Measurements from ENCODE around the gene ENG. TPM values are rescaled to one million over a fixed set of nuclear protein-coding genes. Genes with fewer than 3 reads are reported as not detected.

The ENG gene
- total RNA-seq, 2 experiments from 2014 or later = 10.5 to 11.6 TPM

DNA sequence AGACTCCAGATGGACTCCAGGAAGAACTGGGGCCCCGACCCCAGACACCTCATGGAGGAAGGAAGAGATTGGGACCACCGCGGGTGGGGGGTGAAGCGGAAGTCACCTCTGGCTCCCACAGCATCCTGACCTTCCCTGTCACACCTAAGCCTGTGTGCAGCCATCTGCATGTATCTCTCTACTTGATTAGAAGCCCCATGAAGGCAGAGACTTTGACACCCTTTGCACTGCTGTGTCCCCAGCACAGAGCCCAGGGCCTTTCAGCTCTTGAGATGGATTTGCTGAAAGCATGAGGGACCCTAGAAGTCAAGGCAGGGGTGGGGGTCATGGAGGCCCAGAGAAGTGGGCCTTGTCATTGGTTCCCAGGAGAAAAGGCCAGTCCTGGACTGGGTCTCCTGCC is 2.8 kb upstream of the ENG start:
- intact Hi-C loops (cut with micrococcal nuclease) = no loop called here
- H3K27ac Mint-ChIP-seq = no peak overlapping the region
- no peaks in the 10 kb centered on the region for H3K9me3 Mint-ChIP-seq
- H3K27me3 Mint-ChIP-seq (ENCODE audit: low read depth) = no peaks in the 10 kb centered on the region
- peaks cover under 1% of the 10 kb centered on the region for H3K36me3 Mint-ChIP-seq (ENCODE audit: low read depth)
- peaks cover 44% of the 10 kb centered on the region for H3K4me1 Mint-ChIP-seq (ENCODE audit: low read depth)
- CTCF ChIA-PET = interaction anchor here (1.1 to 1.7 kb wide), 2 partner anchors 33 to 39 kb away, joined by 3 to 4 read pairs; no protein-coding TSS in a partner anchor
- DNase-seq = no peak
- no peak overlapping the region for H3K4me3 Mint-ChIP-seq

DNA sequence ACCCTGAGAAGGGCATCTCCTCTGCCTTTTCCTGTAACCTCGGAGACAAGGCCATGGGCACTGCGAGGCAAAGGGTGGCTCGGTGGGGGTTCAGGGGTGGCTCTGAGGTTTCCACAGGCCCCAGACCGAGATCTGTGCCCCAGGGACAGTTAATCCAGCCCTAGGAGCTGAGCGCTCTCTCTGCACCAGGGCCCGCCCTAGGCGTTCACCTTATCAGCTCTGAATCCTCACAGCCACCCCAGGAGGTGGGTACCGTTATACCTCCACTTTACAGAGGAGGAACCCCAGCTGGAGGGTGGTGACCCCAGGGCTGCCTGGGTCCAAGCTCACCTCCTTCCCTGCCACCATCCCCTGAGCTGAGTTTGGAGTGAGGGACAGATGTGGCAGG is 2.3 kb upstream of the ENG start:
- Mint-ChIP-seq H3K9me3 (no peaks in the 10 kb centered on the region), H3K27ac (no peak overlapping the region), H3K4me1 (ENCODE audit: low read depth) (peaks cover 43% of the 10 kb centered on the region), H3K36me3 (ENCODE audit: low read depth) (peaks cover 4% of the 10 kb centered on the region), H3K27me3 (ENCODE audit: low read depth) (no peaks in the 10 kb centered on the region), H3K4me3 (no peak overlapping the region)
- CTCF ChIA-PET = interaction anchor here (0.7 to 4.9 kb wide), 5 partner anchors 13 to 122 kb away, joined by 3 to 26 read pairs (median 3); partner anchors contain the start of gene TOR2A
- intact Hi-C loops (cut with micrococcal nuclease) = no loop called here
- DNase-seq = no peak

DNA sequence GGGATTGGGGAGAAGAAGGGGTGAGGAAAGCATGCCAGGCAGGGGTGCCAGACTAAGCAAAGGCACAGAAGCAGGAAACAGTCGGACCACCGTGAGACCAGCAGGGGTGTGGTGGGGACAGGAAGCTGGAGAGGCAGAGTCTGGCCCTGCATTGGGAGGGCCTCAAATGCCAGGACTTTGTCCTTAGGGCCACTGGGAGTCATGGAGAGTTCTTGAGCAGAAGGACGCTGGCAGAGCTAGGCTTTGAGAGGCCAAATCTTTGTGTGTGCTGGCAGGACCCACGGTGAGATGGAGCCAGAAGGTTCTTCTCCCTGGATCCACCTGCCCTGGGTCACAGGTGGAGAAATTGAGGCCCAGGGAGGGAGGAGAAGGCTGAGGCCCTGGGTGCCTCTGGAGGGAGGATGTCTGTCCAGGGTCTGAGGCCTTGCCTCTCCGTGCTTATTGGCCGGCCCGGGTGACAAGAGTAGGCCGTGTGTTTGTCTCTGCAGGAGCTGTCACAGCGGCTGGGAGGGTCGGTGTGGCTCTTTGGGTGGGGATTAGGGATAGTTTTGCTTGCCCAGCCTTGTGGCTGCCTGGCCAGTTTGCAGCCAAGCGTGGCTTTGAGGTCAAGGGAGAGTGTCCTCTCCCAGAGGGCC is 1.8 kb upstream of the ENG start:
- Mint-ChIP-seq H3K4me1 (ENCODE audit: low read depth) (peaks cover 38% of the 10 kb centered on the region), H3K27me3 (ENCODE audit: low read depth) (no peaks in the 10 kb centered on the region), H3K4me3 (no peak overlapping the region), H3K9me3 (no peaks in the 10 kb centered on the region), H3K27ac (no peak overlapping the region), H3K36me3 (ENCODE audit: low read depth) (peaks cover 6% of the 10 kb centered on the region)
- intact Hi-C loops (cut with micrococcal nuclease) = no loop called here
- CTCF ChIA-PET = interaction anchor here (0.5 to 4.9 kb wide), 9 partner anchors 14 to 266 kb away, joined by 3 to 26 read pairs (median 3); partner anchors contain the start of gene TOR2A
- DNase-seq = no peak

DNA sequence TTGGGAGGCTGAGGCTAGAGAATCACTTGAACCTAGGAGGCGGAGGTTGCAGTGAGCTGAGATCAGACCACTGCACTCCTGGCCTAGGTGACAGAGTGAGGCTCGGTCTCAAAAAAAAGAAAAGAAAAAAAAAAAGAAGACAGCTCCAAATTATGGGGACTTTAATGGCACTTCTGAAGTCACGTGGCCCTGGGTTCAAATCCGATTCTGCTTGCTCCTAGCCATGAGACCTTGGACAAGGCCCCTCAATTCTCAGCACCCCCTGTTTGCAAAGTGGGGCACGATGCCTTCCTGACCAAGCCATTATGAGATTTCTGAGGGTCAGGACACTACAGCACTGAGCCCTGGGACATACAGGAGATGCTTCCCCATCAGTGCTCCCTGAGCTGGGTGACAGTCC is 1.1 kb upstream of the ENG start:
- intact Hi-C loops (cut with micrococcal nuclease) = no loop called here
- no peak for DNase-seq
- peak overlapping the region; percentile 49 for H3K4me3 Mint-ChIP-seq
- peaks cover 8% of the 10 kb centered on the region for H3K36me3 Mint-ChIP-seq (ENCODE audit: low read depth)
- H3K4me1 Mint-ChIP-seq (ENCODE audit: low read depth) = peaks cover 32% of the 10 kb centered on the region
- no peak overlapping the region for H3K27ac Mint-ChIP-seq
- CTCF ChIA-PET = interaction anchor here (0.5 to 4.9 kb wide), 6 partner anchors 14 to 266 kb away, joined by 3 to 26 read pairs (median 4); partner anchors contain the start of gene TOR2A
- H3K9me3 Mint-ChIP-seq = peaks cover 2% of the 10 kb centered on the region
- H3K27me3 Mint-ChIP-seq (ENCODE audit: low read depth) = no peaks in the 10 kb centered on the region

DNA sequence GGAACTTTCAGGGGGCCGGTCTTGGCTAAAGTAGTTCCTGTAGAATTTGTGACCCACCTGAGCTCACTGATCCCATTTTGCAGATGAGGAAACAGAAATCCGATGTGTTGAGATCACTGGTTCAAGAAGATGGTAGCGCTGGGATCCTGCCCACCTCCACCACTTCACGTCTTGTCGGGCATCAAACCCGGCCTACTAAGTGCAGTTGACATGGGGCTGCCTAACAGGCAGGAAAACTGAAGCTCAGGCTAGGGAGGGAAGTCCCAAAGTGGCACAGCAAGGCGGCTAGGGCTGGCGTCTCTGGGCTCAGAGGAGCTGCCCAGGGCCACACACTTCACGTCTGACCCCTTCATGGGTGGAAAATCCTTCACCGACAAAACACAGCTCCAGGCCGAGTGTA is 502 bp upstream of the ENG start:
- H3K27ac Mint-ChIP-seq = no peak overlapping the region
- intact Hi-C loops (cut with micrococcal nuclease) = no loop called here
- peaks cover 11% of the 10 kb centered on the region for H3K36me3 Mint-ChIP-seq (ENCODE audit: low read depth)
- H3K9me3 Mint-ChIP-seq = peaks cover 5% of the 10 kb centered on the region
- peak overlapping the region; percentile 39 for H3K4me3 Mint-ChIP-seq
- CTCF ChIA-PET = interaction anchor here (0.6 to 4.9 kb wide), 5 partner anchors 15 to 487 kb away, joined by 3 to 26 read pairs (median 3); partner anchors contain the start of gene TOR2A
- no peaks in the 10 kb centered on the region for H3K27me3 Mint-ChIP-seq (ENCODE audit: low read depth)
- H3K4me1 Mint-ChIP-seq (ENCODE audit: low read depth) = peaks cover 32% of the 10 kb centered on the region
- no peak for DNase-seq

DNA sequence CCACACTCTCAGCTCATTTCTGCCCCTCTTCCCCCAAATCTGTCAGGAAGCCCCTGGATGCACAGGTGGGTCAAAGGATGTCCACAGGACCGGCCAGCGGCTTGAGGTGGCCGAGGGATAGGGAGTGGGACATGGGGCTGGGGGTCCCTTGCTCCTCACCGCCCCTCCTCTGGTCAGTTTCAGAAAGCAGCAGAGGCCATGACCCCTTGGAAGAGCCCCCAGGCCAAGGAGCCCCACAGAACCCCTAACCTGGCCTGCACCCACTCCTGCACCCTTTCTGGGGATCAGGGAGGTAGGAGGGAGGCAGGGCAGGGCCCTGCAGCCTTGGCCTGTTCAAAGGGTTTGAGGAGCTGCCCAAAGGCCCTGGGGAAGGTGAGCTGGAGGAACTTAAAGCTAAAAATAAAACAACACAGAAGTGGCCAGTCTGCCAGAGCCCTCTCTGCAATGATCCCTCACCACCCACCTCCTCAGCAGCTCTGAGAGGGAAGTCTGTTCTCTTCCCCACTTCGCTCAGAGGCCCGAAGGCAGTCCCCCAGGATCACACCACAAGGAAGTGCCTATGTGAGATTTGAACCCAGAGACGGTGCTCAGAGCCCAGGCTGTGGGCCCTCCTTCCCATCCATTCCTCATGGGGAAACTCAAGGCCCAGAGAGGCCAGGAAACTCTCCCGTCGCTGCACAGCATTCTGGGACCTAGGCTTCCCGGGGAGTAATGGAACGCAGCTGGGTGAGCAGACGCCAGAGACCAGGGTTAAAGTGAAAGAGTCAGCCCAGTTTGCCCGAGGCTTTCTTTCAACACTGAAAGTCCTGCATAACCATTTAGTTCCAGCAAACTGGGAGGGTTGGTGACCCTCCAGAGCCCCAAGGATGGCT is 910 bp downstream of the ENG start:
- peak overlapping the region; percentile 73 for H3K27ac Mint-ChIP-seq
- CTCF ChIA-PET = interaction anchor here (0.8 to 4.9 kb wide), 3 partner anchors 16 to 68 kb away, joined by 3 to 26 read pairs (median 3); no protein-coding TSS in a partner anchor
- peaks cover 30% of the 10 kb centered on the region for H3K4me1 Mint-ChIP-seq (ENCODE audit: low read depth)
- H3K27me3 Mint-ChIP-seq (ENCODE audit: low read depth) = no peaks in the 10 kb centered on the region
- peaks cover 22% of the 10 kb centered on the region for H3K36me3 Mint-ChIP-seq (ENCODE audit: low read depth)
- H3K4me3 Mint-ChIP-seq = peak overlapping the region; percentile 86
- intact Hi-C loops (cut with micrococcal nuclease) = no loop called here
- DNase-seq = no peak
- H3K9me3 Mint-ChIP-seq = peaks cover 19% of the 10 kb centered on the region

DNA sequence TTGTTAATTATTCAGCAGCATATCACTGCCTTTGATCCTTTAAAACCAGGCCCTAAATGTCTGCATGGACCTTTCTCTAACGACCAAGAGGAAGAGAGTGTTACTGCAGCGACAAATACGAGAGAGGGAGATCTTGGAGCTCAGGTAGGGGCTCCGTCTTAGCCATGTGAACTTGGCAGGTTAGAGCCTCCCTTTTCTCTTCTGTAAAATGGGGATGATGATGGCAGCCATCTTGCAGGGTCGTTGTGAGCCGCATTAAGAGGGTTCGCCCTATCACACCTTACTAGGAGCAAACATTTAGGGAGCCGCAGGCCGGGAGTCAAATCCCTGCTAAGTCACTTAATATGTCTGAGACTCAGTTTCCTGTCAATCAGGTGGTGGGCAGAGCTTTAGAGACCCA is 1.6 kb downstream of the ENG start:
- DNase-seq = no peak
- intact Hi-C loops (cut with micrococcal nuclease) = no loop called here
- no peak overlapping the region for H3K27ac Mint-ChIP-seq
- peak overlapping the region; percentile 86 for H3K4me3 Mint-ChIP-seq
- CTCF ChIA-PET = interaction anchor here (0.8 to 4.9 kb wide), 4 partner anchors 17 to 401 kb away, joined by 3 to 26 read pairs (median 3); no protein-coding TSS in a partner anchor
- no peaks in the 10 kb centered on the region for H3K27me3 Mint-ChIP-seq (ENCODE audit: low read depth)
- H3K9me3 Mint-ChIP-seq = peaks cover 21% of the 10 kb centered on the region
- peaks cover 23% of the 10 kb centered on the region for H3K36me3 Mint-ChIP-seq (ENCODE audit: low read depth)
- peaks cover 30% of the 10 kb centered on the region for H3K4me1 Mint-ChIP-seq (ENCODE audit: low read depth)

DNA sequence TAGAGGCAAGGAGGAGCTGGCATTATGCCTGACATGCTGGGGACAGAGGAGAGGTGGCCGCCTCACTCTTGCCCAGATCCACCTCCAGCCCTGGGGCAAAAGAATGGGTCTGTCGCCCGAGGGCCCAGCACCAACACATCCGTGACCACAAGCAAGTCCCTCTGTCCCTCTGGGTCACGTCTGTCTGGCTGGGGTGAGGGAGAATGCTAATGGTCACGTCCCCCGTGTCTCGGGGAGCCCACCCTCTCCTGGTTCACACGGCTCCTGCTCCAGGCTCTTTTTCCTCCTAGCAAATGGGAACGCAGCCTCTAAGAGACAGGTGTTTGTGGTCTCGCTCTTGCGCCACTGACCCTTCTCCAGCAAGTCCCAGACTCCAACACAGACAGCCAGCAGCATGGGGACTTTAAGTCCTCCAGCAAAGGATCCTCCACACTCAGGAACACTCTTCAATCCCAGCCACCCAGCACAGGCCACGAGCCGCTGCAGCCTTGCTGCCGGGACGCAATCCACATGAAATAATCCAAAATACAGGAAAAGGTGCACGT is 4.1 kb downstream of the ENG start:
- Mint-ChIP-seq H3K27me3 (ENCODE audit: low read depth) (no peaks in the 10 kb centered on the region), H3K4me1 (ENCODE audit: low read depth) (peaks cover 23% of the 10 kb centered on the region), H3K4me3 (no peak overlapping the region), H3K9me3 (peaks cover 21% of the 10 kb centered on the region), H3K36me3 (ENCODE audit: low read depth) (peaks cover 23% of the 10 kb centered on the region), H3K27ac (no peak overlapping the region)
- no peak for DNase-seq
- CTCF ChIA-PET = interaction anchor here (0.7 to 0.9 kb wide), 2 partner anchors 19 to 55 kb away, joined by 3 read pairs; no protein-coding TSS in a partner anchor
- intact Hi-C loops (cut with micrococcal nuclease) = no loop called here

DNA sequence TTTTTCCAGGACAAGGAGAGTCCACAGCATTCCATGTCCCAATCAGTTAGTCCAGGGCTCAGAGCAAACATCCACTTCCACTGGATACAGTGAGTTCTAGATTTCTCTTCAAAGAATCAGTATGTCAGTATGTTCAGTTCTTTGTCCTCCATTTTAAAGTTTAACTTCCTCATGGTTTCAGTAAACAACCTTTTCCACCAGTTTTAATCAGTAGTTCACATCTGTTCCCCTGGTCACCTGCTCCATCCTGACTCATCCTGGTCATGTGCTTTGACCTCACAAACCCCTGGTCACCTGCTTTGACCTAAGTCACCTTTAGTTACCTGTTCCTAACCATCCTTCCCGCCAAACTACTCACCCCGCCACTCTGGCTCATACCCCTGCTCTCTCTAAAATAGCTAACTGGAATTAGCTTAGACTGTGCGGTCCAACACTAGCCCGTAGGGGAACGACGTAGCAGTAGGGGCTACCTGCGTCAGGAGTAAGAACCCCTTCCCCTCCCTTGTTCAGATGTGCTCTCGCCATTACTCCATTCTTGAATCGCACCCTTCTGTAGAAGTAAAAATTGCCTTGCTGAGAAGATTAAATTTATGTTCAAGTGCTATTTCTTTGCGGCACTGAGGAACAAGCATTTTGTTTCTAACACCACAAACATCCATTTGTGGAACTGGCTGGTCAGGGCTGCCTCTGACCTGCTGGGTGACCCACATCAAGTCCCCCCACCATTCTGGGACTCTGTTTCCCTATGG is 5.5 kb downstream of the ENG start:
- H3K4me1 Mint-ChIP-seq (ENCODE audit: low read depth) = peaks cover 17% of the 10 kb centered on the region
- CTCF ChIA-PET = no interaction called here
- H3K4me3 Mint-ChIP-seq = no peak overlapping the region
- H3K36me3 Mint-ChIP-seq (ENCODE audit: low read depth) = peaks cover 23% of the 10 kb centered on the region
- H3K27me3 Mint-ChIP-seq (ENCODE audit: low read depth) = no peaks in the 10 kb centered on the region
- H3K27ac Mint-ChIP-seq = no peak overlapping the region
- intact Hi-C loops (cut with micrococcal nuclease) = no loop called here
- H3K9me3 Mint-ChIP-seq = peaks cover 21% of the 10 kb centered on the region
- DNase-seq = no peak

DNA sequence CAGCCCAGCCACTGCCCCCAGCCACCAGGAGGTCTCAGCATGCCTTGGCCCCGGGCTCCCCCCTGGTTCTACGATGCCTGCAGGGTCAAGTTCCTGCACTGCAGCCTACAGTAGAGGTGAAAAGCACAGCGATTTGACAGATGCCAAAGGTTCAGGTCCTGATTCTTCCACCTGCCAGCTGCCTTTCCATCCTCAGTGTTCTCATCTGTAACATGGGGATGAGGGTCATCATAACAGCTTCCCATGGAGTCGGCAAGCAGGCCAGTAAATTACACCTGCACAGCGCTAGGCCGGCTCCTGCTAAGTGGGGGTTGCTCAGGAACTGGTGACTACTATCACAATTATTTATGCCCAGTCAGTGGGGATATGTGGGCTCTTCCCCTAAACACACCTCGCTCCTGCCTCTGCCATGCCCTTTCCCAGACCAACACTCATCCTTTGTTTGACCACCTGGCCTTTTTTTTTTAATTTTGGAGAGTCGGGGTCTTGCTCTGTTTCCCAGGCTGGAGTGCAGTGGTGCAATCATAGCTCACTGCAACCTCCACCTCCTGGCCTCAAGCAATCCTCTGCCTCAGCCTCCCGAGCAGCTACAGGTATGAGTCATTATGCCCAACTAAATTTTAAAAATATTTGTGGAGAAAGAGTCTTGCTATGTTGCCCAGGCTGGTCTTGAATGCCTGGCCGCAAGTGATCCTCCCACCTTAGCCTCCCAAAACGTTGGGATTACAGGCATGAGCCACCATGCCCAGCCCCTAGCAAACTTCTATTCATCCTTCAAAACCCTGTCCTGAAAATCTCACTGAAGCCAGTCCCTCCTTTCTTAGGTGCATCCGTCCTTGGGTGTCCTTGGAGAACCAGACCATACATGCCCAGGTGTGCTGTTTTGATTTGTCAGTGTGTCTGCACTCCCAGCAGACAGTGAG is 6.4 kb downstream of the ENG start:
- peaks cover 23% of the 10 kb centered on the region for H3K36me3 Mint-ChIP-seq (ENCODE audit: low read depth)
- H3K4me1 Mint-ChIP-seq (ENCODE audit: low read depth) = peaks cover 11% of the 10 kb centered on the region
- intact Hi-C loops (cut with micrococcal nuclease) = no loop called here
- H3K4me3 Mint-ChIP-seq = no peak overlapping the region
- DNase-seq = no peak
- CTCF ChIA-PET = interaction anchor here (2.6 kb wide), 1 partner anchor 22 kb away, joined by 6 read pairs; no protein-coding TSS in a partner anchor
- H3K27ac Mint-ChIP-seq = no peak overlapping the region
- peaks cover 21% of the 10 kb centered on the region for H3K9me3 Mint-ChIP-seq
- H3K27me3 Mint-ChIP-seq (ENCODE audit: low read depth) = no peaks in the 10 kb centered on the region

DNA sequence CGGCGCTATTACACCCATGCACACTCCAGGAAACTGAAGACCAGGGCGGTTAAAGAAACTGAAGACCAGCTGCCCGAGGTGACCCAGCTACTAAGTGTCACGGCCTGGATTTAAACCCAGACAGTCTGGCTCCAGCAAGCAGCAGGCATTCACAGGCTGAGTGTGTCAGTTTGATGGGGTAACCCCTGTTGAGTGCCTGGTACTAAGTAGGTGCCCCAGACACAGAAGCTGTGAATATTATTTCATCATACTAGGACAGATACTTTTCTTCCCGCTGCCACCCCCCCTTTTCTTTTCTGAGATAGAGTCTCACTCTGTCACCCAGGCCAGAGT is 7.3 kb downstream of the ENG start:
- intact Hi-C loops (cut with micrococcal nuclease) = no loop called here
- Mint-ChIP-seq H3K4me1 (ENCODE audit: low read depth) (peaks cover 3% of the 10 kb centered on the region), H3K9me3 (peaks cover 21% of the 10 kb centered on the region), H3K27me3 (ENCODE audit: low read depth) (no peaks in the 10 kb centered on the region), H3K27ac (no peak overlapping the region), H3K4me3 (no peak overlapping the region), H3K36me3 (ENCODE audit: low read depth) (peaks cover 21% of the 10 kb centered on the region)
- CTCF ChIA-PET = interaction anchor here (0.9 to 2.6 kb wide), 2 partner anchors 23 to 111 kb away, joined by 4 to 6 read pairs; no protein-coding TSS in a partner anchor
- DNase-seq = no peak
